B cell (primary cell): ENCODE data around the gene EIPR1. TPM values are rescaled to one million over a fixed set of nuclear protein-coding genes. Genes with fewer than 3 reads are reported as not detected.

Source experiments
- ATAC-seq: fragments of 200-7000 bp; cut with Tn5 transposase; one replicate; pipeline ENCODE4 v1.10.0; 2021; ENCODE audit warnings: low read depth, mild to moderate bottlenecking, moderate number of reproducible peaks, moderate library complexity
- CTCF ChIA-PET: fragments of 350-600 bp; sonication (Branson Sonifier 250); formaldehyde crosslinking; loops from one replicate; lab custom pipeline; 2021; ENCODE audit warnings: antibody characterized with exemption, inconsistent platforms; lab: Charles Lee
- POLR2A ChIA-PET: fragments of 350-600 bp; sonication (Branson Sonifier 250); formaldehyde crosslinking; loops from one replicate; lab custom pipeline; 2021; ENCODE audit warnings: antibody characterized with exemption; lab: Charles Lee
- DNase-seq: peaks from one replicate; pipeline ENCODE4 v3.0.0; 2013
- H2AFZ ChIP-seq: 2 replicates; pipeline ENCODE4 v1.6.1; 2012; ENCODE audit warnings: mild to moderate bottlenecking, low read depth, low read length; ENCODE audit not compliant: insufficient read depth, poor library complexity, severe bottlenecking
- H3K27ac ChIP-seq, 2 donors: 1 replicate in 1 of 2; 2 replicates in 1 of 2; pipeline ENCODE4 v1.5.1; 2012 to 2013; ENCODE audit warnings: low read length in 2 of 2, mild to moderate bottlenecking in 2 of 2, moderate library complexity in 1 of 2
- H3K27me3 ChIP-seq, 4 experiments: fragments of 200-600 bp in 1 of 4; sonication (generic) in 1 of 4; replicated peaks in 1 of 4; 1 replicate in 2 of 4; 2 replicates in 2 of 4; pipeline versions ENCODE4 v1.6.1 to v1.7.0; 2013 to 2016; ENCODE audit warnings: low read length in 3 of 4, mild to moderate bottlenecking in 2 of 4, mixed read lengths in 1 of 4, moderate library complexity in 1 of 4; ENCODE audit not compliant: insufficient read depth in 4 of 4, control insufficient read depth in 3 of 4; ENCODE audit errors: control extremely low read depth in 1 of 4
- H3K36me3 ChIP-seq, 2 experiments: replicated peaks in 1 of 2; 1 replicate in 1 of 2; 2 replicates in 1 of 2; pipeline versions ENCODE4 v1.6.1 to v1.7.1; 2013; ENCODE audit warnings: low read length in 1 of 2; ENCODE audit not compliant: insufficient read depth in 2 of 2, control insufficient read depth in 1 of 2; ENCODE audit errors: control extremely low read depth in 1 of 2, extremely low read depth in 1 of 2
- H3K4me1 ChIP-seq, 2 donors: fragments of 200-600 bp in 1 of 2; sonication (generic) in 1 of 2; 1 replicate in 1 of 2; 2 replicates in 1 of 2; pipeline versions ENCODE4 v1.5.1 to v1.6.1; 2013 to 2017; ENCODE audit warnings: low read length in 2 of 2; ENCODE audit not compliant: control insufficient read depth in 2 of 2, insufficient read depth in 2 of 2
- H3K4me2 ChIP-seq: replicated peaks from 2 replicates; pipeline ENCODE3; 2012; ENCODE audit warnings: mild to moderate bottlenecking, low read depth, low read length; ENCODE audit not compliant: poor library complexity, severe bottlenecking
- H3K4me3 ChIP-seq, 5 experiments: fragments of 200-600 bp in 1 of 5; sonication (generic) in 1 of 5; 1 replicate in 3 of 5; 2 replicates in 2 of 5; pipeline versions ENCODE4 v1.5.1 to v1.7.0; 2011 to 2016; ENCODE audit warnings: low read length in 4 of 5, mild to moderate bottlenecking in 4 of 5, low read depth in 2 of 5, control low read depth in 1 of 5, moderate library complexity in 1 of 5; ENCODE audit not compliant: insufficient read depth in 1 of 5; ENCODE audit errors: control extremely low read depth in 1 of 5, extremely low read depth in 1 of 5
- H3K79me2 ChIP-seq: fragments of 200-600 bp; sonication (generic); one replicate; pipeline ENCODE4 v1.6.0; 2016; ENCODE audit warnings: low read length; ENCODE audit not compliant: control insufficient read depth, insufficient read depth
- H3K9ac ChIP-seq: fragments of 200-600 bp; sonication (generic); 2 replicates; pipeline ENCODE4 v1.6.1; 2017; ENCODE audit warnings: mild to moderate bottlenecking, low read length, moderate library complexity
- H3K9me3 ChIP-seq, 3 donors: one replicate each; pipeline versions ENCODE4 v1.6.1 to v1.7.1; 2013; ENCODE audit warnings: low read length in 2 of 3; ENCODE audit not compliant: control insufficient read depth in 2 of 3, insufficient read depth in 1 of 3; ENCODE audit errors: control extremely low read depth in 1 of 3
- H4K20me1 ChIP-seq: 2 replicates; pipeline ENCODE4 v1.6.0; 2012; ENCODE audit warnings: mild to moderate bottlenecking, low read length; ENCODE audit not compliant: insufficient read depth, control insufficient read depth, poor library complexity, severe bottlenecking
- H3K27ac Mint-ChIP-seq: one replicate; pipeline ENCODE4 v1.8.0; 2021; ENCODE audit warnings: mixed read lengths
- H3K27me3 Mint-ChIP-seq: one replicate; pipeline ENCODE4 v1.8.0; 2021; ENCODE audit warnings: mixed read lengths
- H3K4me1 Mint-ChIP-seq: one replicate; pipeline ENCODE4 v1.8.0; 2021; ENCODE audit warnings: mixed read lengths
- H3K4me3 Mint-ChIP-seq: one replicate; pipeline ENCODE4 v1.8.0; 2021; ENCODE audit warnings: mixed read lengths
- H3K9me3 Mint-ChIP-seq: one replicate; pipeline ENCODE4 v1.8.0; 2022; ENCODE audit warnings: mixed read lengths; ENCODE audit not compliant: insufficient read depth
- EZH2 ChIP-seq: IDR thresholded peaks from 2 replicates; pipeline ENCODE4 v1.6.1; 2012; ENCODE audit warnings: borderline replicate concordance, low read depth, mild to moderate bottlenecking, moderate library complexity, low read length; ENCODE audit not compliant: insufficient read depth, poor library complexity, severe bottlenecking
- WGBS: methylation state at CpG from one replicate; pipeline ENCODE4 v1.1.5; 2013; ENCODE audit warnings: missing lambda C conversion rate; ENCODE audit not compliant: insufficient coverage; 5-methylcytosine and 5-hydroxymethylcytosine counted together
- intact Hi-C: fragments of 100-400 bp; cut with micrococcal nuclease; formaldehyde crosslinking; loops from one replicate; pipeline ENCODE4 v1.10.0; 2022
- polyA plus RNA-seq: library from polyadenylated mRNA; depleted of rRNA; stranded (reverse); fragments of >200 nt; gene quantifications from 2 replicates; pipeline ENCODE4 v1.2.3, GENCODE V29; 2012
- total RNA-seq, 2 donors: library from RNA; stranded (reverse); fragments of 120-200 nt in 1 of 2; gene quantifications; 1 replicate in 1 of 2; 2 replicates in 1 of 2; pipeline versions ENCODE4 v1.2.3 to v1.2.4, GENCODE V29; 2013 to 2022
- TF ChIP-seq, protein P1 (sequence below): fragments of 200-600 bp; IDR thresholded peaks from one replicate; pipeline ENCODE4 v1.8.0; 2022; ENCODE audit warnings: antibody characterized with exemption, mild to moderate bottlenecking

The EIPR1 gene
- total and polyA plus RNA-seq, 2 donors (not counting 1 experiment from before 2014, with no cell fraction given), result 31.8 to 37.0 TPM

DNA sequence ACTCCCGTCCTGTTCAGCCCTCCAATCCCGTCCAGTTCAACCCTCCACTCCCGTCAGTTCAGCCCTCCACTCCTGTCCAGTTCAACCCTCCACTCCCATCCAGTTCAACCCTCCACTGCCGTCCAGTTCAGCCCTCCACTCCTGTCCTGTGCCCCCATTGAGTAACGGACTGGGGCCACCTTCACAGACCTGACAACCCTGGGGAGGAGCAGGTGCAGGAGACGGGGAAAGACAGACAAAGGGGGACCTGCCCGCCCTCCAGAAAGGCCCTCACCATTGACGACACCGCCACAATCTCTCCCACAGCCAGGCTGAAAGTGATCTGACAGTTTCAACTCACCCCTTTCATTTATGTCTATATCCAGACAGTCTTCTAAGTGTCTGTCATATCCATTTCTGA is 72.2 kb downstream of the EIPR1 start:
- no peak overlapping the region for H3K4me3 ChIP-seq
- ChIA-PET POLR2A (no interaction called here), CTCF (no interaction called here)
- H3K4me2 ChIP-seq, result no peak overlapping the region
- no peak for ATAC-seq
- DNase-seq, result no peak
- peaks cover 0 to 7% of the 10 kb centered on the region in 2 donors for H3K4me1 ChIP-seq
- H2AFZ ChIP-seq, result no peak overlapping the region
- peaks cover 0 to 4% of the 10 kb centered on the region in 2 experiments for H3K36me3 ChIP-seq
- no peak overlapping the region for H3K27ac ChIP-seq
- H3K9ac ChIP-seq, result no peak overlapping the region
- H3K79me2 ChIP-seq, result peaks cover 19% of the 10 kb centered on the region
- H3K27me3 ChIP-seq, result no peaks in the 10 kb centered on the region
- no peaks in the 10 kb centered on the region for H3K9me3 ChIP-seq
- Mint-ChIP-seq H3K4me3 (no peak overlapping the region), H3K27ac (no peak overlapping the region), H3K4me1 (peaks cover 11% of the 10 kb centered on the region), H3K27me3 (no peaks in the 10 kb centered on the region), H3K9me3 (no peaks in the 10 kb centered on the region)
- no peak for TF ChIP-seq EZH2
- TF ChIP-seq, protein P1, sequence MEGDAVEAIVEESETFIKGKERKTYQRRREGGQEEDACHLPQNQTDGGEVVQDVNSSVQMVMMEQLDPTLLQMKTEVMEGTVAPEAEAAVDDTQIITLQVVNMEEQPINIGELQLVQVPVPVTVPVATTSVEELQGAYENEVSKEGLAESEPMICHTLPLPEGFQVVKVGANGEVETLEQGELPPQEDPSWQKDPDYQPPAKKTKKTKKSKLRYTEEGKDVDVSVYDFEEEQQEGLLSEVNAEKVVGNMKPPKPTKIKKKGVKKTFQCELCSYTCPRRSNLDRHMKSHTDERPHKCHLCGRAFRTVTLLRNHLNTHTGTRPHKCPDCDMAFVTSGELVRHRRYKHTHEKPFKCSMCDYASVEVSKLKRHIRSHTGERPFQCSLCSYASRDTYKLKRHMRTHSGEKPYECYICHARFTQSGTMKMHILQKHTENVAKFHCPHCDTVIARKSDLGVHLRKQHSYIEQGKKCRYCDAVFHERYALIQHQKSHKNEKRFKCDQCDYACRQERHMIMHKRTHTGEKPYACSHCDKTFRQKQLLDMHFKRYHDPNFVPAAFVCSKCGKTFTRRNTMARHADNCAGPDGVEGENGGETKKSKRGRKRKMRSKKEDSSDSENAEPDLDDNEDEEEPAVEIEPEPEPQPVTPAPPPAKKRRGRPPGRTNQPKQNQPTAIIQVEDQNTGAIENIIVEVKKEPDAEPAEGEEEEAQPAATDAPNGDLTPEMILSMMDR, result no peak
- intact Hi-C loops, result loop anchor here (10.0 kb wide), 1 partner anchor 131 kb away; no protein-coding TSS in a partner anchor
- 94% methylated on average over 9 of the region's 9 CpGs for whole genome bisulfite sequencing
- no peaks in the 10 kb centered on the region for H4K20me1 ChIP-seq

DNA sequence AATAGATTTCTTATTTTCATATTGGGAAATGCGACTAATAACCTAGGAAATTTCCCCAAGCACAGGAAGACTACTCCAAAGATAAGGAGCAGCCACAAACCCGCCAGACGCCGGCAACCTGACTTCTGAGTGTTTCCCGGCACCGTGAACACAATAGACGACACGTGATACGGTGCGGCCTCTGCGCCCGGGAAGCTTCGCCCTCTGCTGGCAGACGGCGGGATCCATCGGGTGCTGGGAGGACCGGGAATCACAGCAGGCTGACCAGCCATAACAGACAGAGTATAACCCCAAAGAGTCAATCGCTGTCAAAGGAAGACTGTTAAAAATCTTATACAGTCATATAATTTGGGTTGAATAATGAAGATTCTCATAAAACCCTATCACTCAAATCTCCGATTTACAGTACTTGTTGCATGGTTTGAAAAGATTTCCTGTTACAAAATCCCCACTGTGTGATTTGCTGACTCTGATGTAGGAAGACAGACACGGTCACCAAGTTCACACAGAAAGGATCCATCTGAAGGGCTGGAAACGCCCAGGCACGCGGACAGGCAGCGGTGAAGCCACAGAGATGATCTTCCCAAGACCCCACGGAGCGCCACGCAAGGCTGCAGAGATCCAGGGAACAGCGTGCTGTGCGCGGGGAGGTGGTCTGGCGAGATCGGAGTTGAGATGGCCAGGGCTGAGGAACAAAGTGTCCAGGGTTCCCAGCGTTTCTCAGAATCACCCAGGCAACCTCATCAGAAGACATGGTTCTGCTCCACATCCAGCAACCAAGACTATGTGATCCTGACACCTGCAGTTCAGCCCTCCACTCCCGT is 73.8 kb downstream of the EIPR1 start:
- H3K27ac Mint-ChIP-seq, result peak overlapping the region; percentile 61
- H3K27me3 Mint-ChIP-seq, result no peaks in the 10 kb centered on the region
- Histone ChIP-seq H2AFZ (peak overlapping the region; percentile 20), H3K27me3 (no peaks in the 10 kb centered on the region), H3K9ac (no peak overlapping the region), H3K79me2 (peaks cover 21% of the 10 kb centered on the region), H3K9me3 (no peaks in the 10 kb centered on the region), H3K4me2 (peak overlapping the region; percentile 59), H4K20me1 (no peaks in the 10 kb centered on the region), H3K27ac (peak overlapping the region in 1 of 2 donors; percentile 4), H3K4me3 (peak overlapping the region in 1 of 5 experiments; percentile 25), H3K36me3 (peaks cover 0 to 7% of the 10 kb centered on the region in 2 experiments), H3K4me1 (peaks cover 0 to 7% of the 10 kb centered on the region in 2 donors)
- ATAC-seq (peak; percentile 94), DNase-seq (peak; percentile 72)
- WGBS, result 43% methylated on average over 31 of the region's 34 CpGs
- ChIA-PET POLR2A (no interaction called here), CTCF (interaction anchor here (0.6 to 1.7 kb wide), 5 partner anchors 9 to 302 kb away, joined by 3 to 6 read pairs (median 3); no protein-coding TSS in a partner anchor)
- H3K9me3 Mint-ChIP-seq, result no peaks in the 10 kb centered on the region
- TF ChIP-seq EZH2, result no peak
- TF ChIP-seq, protein P1, result peak; percentile 91
- intact Hi-C loops, result loop anchor here (2.0 to 10.0 kb wide), 2 partner anchors 49 to 129 kb away; no protein-coding TSS in a partner anchor
- peaks cover 11% of the 10 kb centered on the region for H3K4me1 Mint-ChIP-seq
- H3K4me3 Mint-ChIP-seq, result peak overlapping the region; percentile 57
